GM12892 (cell line): Measurements from ENCODE around the gene TMEM121B.

Source experiments
- POLR2A ChIP-seq: IDR thresholded peaks from 2 replicates; pipeline ENCODE4 v1.6.1; 2011; ENCODE audit warnings: low read depth, low read length, control low read depth
- POLR2AphosphoS5 ChIP-seq: IDR thresholded peaks from 2 replicates; pipeline ENCODE4 v1.6.1; 2011; ENCODE audit warnings: low read depth, low read length, control low read depth

DNA sequence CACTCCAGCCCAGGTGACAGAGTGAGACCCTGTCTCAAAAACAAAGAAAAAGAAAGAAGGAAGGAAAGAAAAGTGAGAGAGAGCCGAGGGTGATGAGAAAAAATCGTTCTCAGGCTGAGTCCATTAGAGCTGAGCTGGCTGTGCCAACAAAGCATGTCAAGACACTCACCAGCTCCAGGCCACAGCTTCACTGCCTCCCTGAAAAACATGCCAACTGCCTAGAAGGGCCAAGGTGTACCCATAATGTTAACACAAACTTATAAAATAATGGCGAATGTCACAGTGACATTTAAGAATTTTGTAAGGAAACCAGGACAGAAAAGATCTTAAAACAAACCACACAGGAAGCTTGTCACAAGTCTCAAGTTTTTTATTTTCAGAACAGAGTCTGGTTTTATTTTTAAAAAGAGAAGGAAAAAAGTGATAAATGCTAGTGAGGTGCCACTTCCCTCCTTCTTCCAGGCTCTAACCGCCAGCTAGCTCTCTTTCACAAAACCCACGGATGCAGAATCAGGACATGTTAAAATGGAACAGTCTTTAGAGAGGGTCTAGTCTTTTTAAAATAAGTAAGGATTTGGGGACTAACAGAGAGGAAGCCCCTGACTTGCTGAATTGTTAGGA lies 5.1 kb downstream of the TMEM121B start:
- no peak for TF ChIP-seq POLR2AphosphoS5
- TF ChIP-seq POLR2A = no peak
